IMR-90 (cell line): Measurements from ENCODE around the gene CSF1. TPM values are rescaled to one million over a fixed set of nuclear protein-coding genes. Genes with fewer than 3 reads are reported as not detected.

Source experiments
- ATAC-seq: fragments of 200-7000 bp; cut with Tn5 transposase; 2 replicates; pipeline ENCODE4 v1.9.1; 2020; ENCODE audit warnings: low read depth, mild to moderate bottlenecking, moderate library complexity
- BruUV-seq: library from RNA; stranded (reverse); fragments of 400-500 nt; replicated peaks from 2 replicates; lab custom pipeline; 2021; lab: Mats Ljungman, UMichigan
- CTCF ChIA-PET: fragments of 300-600 bp; formaldehyde crosslinking; extraction: SDS; loops from one replicate; lab custom pipeline; 2021; ENCODE audit warnings: antibody characterized with exemption; lab: Yijun Ruan, JAX
- POLR2A ChIA-PET: fragments of 300-600 bp; sonication (Branson Sonifier 250); formaldehyde crosslinking; loops from one replicate; lab custom pipeline; 2022; ENCODE audit warnings: antibody characterized with exemption; ENCODE audit not compliant: unreplicated experiment; lab: Charles Lee
- DNase-seq: peaks from one replicate; pipeline ENCODE4 v3.0.0; 2013
- H2AFZ ChIP-seq: replicated peaks from 2 replicates; pipeline ENCODE3; 2013; ENCODE audit warnings: low read length, mild to moderate bottlenecking; ENCODE audit not compliant: poor library complexity
- H2AK5ac ChIP-seq: 2 replicates; pipeline ENCODE4 v1.6.1; 2013; ENCODE audit warnings: low read depth, low read length, inconsistent platforms
- H2AK9ac ChIP-seq: replicated peaks from 2 replicates; pipeline ENCODE3; 2013; ENCODE audit warnings: mild to moderate bottlenecking, low read depth, low read length, moderate library complexity; ENCODE audit not compliant: poor library complexity
- H2BK120ac ChIP-seq: 2 replicates; pipeline ENCODE4 v1.6.1; 2013; ENCODE audit warnings: low read depth, low read length, inconsistent platforms
- H2BK15ac ChIP-seq: 3 replicates; pipeline ENCODE4 v1.6.1; 2013; ENCODE audit warnings: low read depth, low read length, inconsistent platforms
- H2BK20ac ChIP-seq: 2 replicates; pipeline ENCODE4 v1.6.1; 2013; ENCODE audit warnings: low read depth, mild to moderate bottlenecking, inconsistent platforms, low read length, moderate library complexity
- H2BK5ac ChIP-seq: 2 replicates; pipeline ENCODE4 v1.6.1; 2013; ENCODE audit warnings: mild to moderate bottlenecking, low read depth, low read length, inconsistent platforms; ENCODE audit not compliant: poor library complexity, severe bottlenecking
- H3K14ac ChIP-seq: replicated peaks from 2 replicates; pipeline ENCODE4 v1.6.1; 2013; ENCODE audit warnings: low read depth, low read length, inconsistent platforms
- H3K18ac ChIP-seq: 2 replicates; pipeline ENCODE4 v1.6.1; 2013; ENCODE audit warnings: low read depth, low read length, control low read depth
- H3K23ac ChIP-seq: 2 replicates; pipeline ENCODE4 v1.6.1; 2013; ENCODE audit warnings: low read depth, low read length, inconsistent platforms
- H3K27ac ChIP-seq: 2 replicates; pipeline ENCODE4 v1.5.1; 2013; ENCODE audit warnings: mild to moderate bottlenecking, control low read depth, low read length; ENCODE audit not compliant: insufficient read depth
- H3K27me3 ChIP-seq: 2 replicates; pipeline ENCODE4 v1.6.1; 2013; ENCODE audit warnings: low read length; ENCODE audit not compliant: control insufficient read depth, insufficient read depth
- H3K36me3 ChIP-seq: 2 replicates; pipeline ENCODE4 v1.6.1; 2013; ENCODE audit warnings: low read length, mixed read lengths; ENCODE audit not compliant: control insufficient read depth, insufficient read depth
- H3K4ac ChIP-seq: 2 replicates; pipeline ENCODE4 v1.6.1; 2013; ENCODE audit warnings: low read depth, low read length, inconsistent platforms
- H3K4me1 ChIP-seq: 2 replicates; pipeline ENCODE4 v1.6.1; 2013; ENCODE audit warnings: low read length, mixed read lengths; ENCODE audit not compliant: control insufficient read depth, insufficient read depth
- H3K4me2 ChIP-seq: 2 replicates; pipeline ENCODE4 v1.6.1; 2013; ENCODE audit warnings: low read depth, mild to moderate bottlenecking, control low read depth, low read length, moderate library complexity
- H3K4me3 ChIP-seq: 2 replicates; pipeline ENCODE4 v1.5.1; 2013; ENCODE audit warnings: low read depth, mild to moderate bottlenecking, control low read depth, low read length, moderate library complexity; ENCODE audit not compliant: insufficient read depth
- H3K56ac ChIP-seq: 2 replicates; pipeline ENCODE4 v1.6.1; 2013; ENCODE audit warnings: low read length, inconsistent platforms; ENCODE audit not compliant: insufficient read depth; ENCODE audit errors: extremely low read depth
- H3K79me1 ChIP-seq, 2 experiments: 2 replicates each; pipeline ENCODE4 v1.6.1; 2013; ENCODE audit warnings: low read length in 2 of 2, inconsistent platforms in 1 of 2, low read depth in 1 of 2
- H3K9ac ChIP-seq: 2 replicates; pipeline ENCODE4 v1.6.1; 2013; ENCODE audit warnings: low read depth, low read length, control low read depth
- H3K9me1 ChIP-seq: 2 replicates; pipeline ENCODE4 v1.6.1; 2013; ENCODE audit warnings: low read length, inconsistent platforms; ENCODE audit not compliant: insufficient read depth
- H3K9me3 ChIP-seq: 2 replicates; pipeline ENCODE4 v1.6.1; 2013; ENCODE audit warnings: low read length; ENCODE audit not compliant: control insufficient read depth, insufficient read depth
- H4K20me1 ChIP-seq: 2 replicates; pipeline ENCODE4 v1.6.1; 2013; ENCODE audit warnings: low read length, inconsistent platforms; ENCODE audit not compliant: insufficient read depth
- H4K5ac ChIP-seq: 2 replicates; pipeline ENCODE4 v1.6.1; 2013; ENCODE audit warnings: mild to moderate bottlenecking, low read depth, low read length, control low read depth
- H4K8ac ChIP-seq, 2 experiments: 2 replicates each; pipeline ENCODE4 v1.6.1; 2013; ENCODE audit warnings: low read depth in 2 of 2, low read length in 2 of 2, control low read depth in 1 of 2, inconsistent platforms in 1 of 2
- H4K91ac ChIP-seq: 2 replicates; pipeline ENCODE4 v1.6.1; 2013; ENCODE audit warnings: low read depth, low read length, inconsistent platforms; ENCODE audit not compliant: insufficient read depth
- CHD1 ChIP-seq: IDR thresholded peaks from 2 replicates; pipeline ENCODE4 v1.6.1; 2012; ENCODE audit warnings: low read depth, low read length, improper control_type of control experiment
- NFE2L2 ChIP-seq: fragments of 150-350 bp; IDR thresholded peaks from 2 replicates; pipeline ENCODE4 v1.6.1; 2016; ENCODE audit warnings: low read depth, mild to moderate bottlenecking, low read length
- POLR2A ChIP-seq: IDR thresholded peaks from 2 replicates; pipeline ENCODE4 v1.6.1; 2012; ENCODE audit warnings: mild to moderate bottlenecking, low read depth, low read length
- WGBS, 2 experiments: methylation state at CpG; one replicate each; pipeline versions ENCODE4 v1.1.5 to v1.1.7; 2013; ENCODE audit warnings: missing lambda C conversion rate in 2 of 2; ENCODE audit not compliant: insufficient read length in 1 of 2; ENCODE audit errors: extremely low coverage in 2 of 2; 5-methylcytosine and 5-hydroxymethylcytosine counted together
- dilution Hi-C: fragments of 300-500 bp; cut with HindIII; formaldehyde crosslinking; loops from one replicate; pipeline ENCODE4 v1.14.3; 2018; ENCODE audit warnings: low sequenced_read_pairs; ENCODE audit not compliant: unreplicated experiment
- in situ Hi-C: fragments of 300-500 bp; cut with MboI; formaldehyde crosslinking; loops from 3 replicates; pipeline ENCODE4 v1.14.3; 2019; ENCODE audit warnings: low sequenced_read_pairs, inconsistent platforms, mixed read lengths
- intact Hi-C: fragments of 100-400 bp; cut with micrococcal nuclease; formaldehyde crosslinking; loops from 2 replicates; pipeline ENCODE4 v1.10.0; 2022
- polyA plus RNA-seq, 3 experiments: library from polyadenylated mRNA; depleted of rRNA; stranded (reverse); fragments of >200 nt; gene quantifications; 2 replicates each; pipeline ENCODE4 v1.2.3, GENCODE V29; 2012; ENCODE audit warnings: low replicate concordance in 1 of 3
- total RNA-seq: library from RNA; depleted of rRNA; stranded (reverse); fragments of >200 nt; gene quantifications from 2 replicates; pipeline ENCODE4 v1.2.3, GENCODE V29; 2012
- TF ChIP-seq, protein P1 (sequence below): conservative IDR thresholded peaks from 2 replicates; pipeline ENCODE4 v1.5.1; 2012; ENCODE audit warnings: mild to moderate bottlenecking, low read depth, low read length, improper control_type of control experiment

The CSF1 gene
- total and polyA plus RNA-seq, 2 of the 4 experiments (the other 2 are of a cell fraction), result 14.3 to 22.0 TPM

DNA sequence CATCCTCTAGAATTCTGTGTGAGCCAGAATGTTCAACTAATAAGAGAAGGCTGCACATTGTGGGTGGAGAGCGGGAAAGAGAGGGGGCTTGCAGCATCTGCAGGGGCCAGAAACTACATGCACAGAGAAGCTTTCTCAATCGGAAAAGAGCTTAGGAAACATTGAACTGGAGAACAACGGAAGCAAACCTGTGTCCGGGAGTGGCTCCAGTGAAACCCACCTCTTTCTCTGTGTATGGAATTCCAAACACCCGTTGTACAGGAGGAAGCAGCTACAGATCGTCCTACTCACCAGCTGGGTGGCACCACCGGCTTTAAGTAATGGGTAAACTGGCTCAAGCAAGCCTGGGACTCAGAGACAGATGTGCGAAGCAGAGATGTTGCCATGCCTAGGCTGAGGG lies 14.0 kb upstream of the CSF1 start:
- ATAC-seq (no peak), DNase-seq (no peak)
- H3K9me3 ChIP-seq, result no peaks in the 10 kb centered on the region
- H3K9me1 ChIP-seq, result peaks cover 27% of the 10 kb centered on the region
- no peak overlapping the region for H3K4me3 ChIP-seq
- 92% methylated on average over 2 of the region's 8 CpGs; no CpG with 5 or more reads in 1 of the 2 experiments for WGBS, 2 experiments
- dilution Hi-C loops (no loop called here), in situ Hi-C loops (no loop called here), intact Hi-C loops (no loop called here)
- H3K27me3 ChIP-seq, result no peaks in the 10 kb centered on the region
- peak overlapping the region in 1 of 2 experiments; percentile 86; a peak in 2 of 4 replicates for H4K8ac ChIP-seq
- ChIA-PET CTCF (no interaction called here), POLR2A (no interaction called here)
- no peak overlapping the region for H3K4me2 ChIP-seq
- H3K36me3 ChIP-seq, result no peaks in the 10 kb centered on the region
- peak overlapping the region; percentile 97; the same call in 1 of the 3 replicates for H2BK15ac ChIP-seq
- peak overlapping the region; percentile 34 for H3K14ac ChIP-seq
- peak overlapping the region; percentile 22; the same call in 1 of the 2 replicates for H3K23ac ChIP-seq
- peaks cover 14% of the 10 kb centered on the region for H3K4me1 ChIP-seq
- H4K91ac ChIP-seq, result peak overlapping the region; percentile 89; the same call in 1 of the 2 replicates
- BruUV-seq, result no TSS peak
- no peak overlapping the region for H2BK5ac ChIP-seq
- H4K5ac ChIP-seq, result peak overlapping the region; percentile 83
- TF ChIP-seq CHD1 (no peak), POLR2A (no peak), NFE2L2 (no peak)
- TF ChIP-seq, protein P1, sequence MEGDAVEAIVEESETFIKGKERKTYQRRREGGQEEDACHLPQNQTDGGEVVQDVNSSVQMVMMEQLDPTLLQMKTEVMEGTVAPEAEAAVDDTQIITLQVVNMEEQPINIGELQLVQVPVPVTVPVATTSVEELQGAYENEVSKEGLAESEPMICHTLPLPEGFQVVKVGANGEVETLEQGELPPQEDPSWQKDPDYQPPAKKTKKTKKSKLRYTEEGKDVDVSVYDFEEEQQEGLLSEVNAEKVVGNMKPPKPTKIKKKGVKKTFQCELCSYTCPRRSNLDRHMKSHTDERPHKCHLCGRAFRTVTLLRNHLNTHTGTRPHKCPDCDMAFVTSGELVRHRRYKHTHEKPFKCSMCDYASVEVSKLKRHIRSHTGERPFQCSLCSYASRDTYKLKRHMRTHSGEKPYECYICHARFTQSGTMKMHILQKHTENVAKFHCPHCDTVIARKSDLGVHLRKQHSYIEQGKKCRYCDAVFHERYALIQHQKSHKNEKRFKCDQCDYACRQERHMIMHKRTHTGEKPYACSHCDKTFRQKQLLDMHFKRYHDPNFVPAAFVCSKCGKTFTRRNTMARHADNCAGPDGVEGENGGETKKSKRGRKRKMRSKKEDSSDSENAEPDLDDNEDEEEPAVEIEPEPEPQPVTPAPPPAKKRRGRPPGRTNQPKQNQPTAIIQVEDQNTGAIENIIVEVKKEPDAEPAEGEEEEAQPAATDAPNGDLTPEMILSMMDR, result no peak
- H2AK9ac ChIP-seq, result no peak overlapping the region
- H2BK20ac ChIP-seq, result peak overlapping the region; percentile 79; the same call in 1 of the 2 replicates
- H3K56ac ChIP-seq, result no peak overlapping the region
- H2BK120ac ChIP-seq, result peak overlapping the region; percentile 93; the same call in 1 of the 2 replicates
- H3K18ac ChIP-seq, result no peak overlapping the region
- H4K20me1 ChIP-seq, result no peaks in the 10 kb centered on the region
- peak overlapping the region; percentile 91 for H3K4ac ChIP-seq
- no peak overlapping the region for H3K27ac ChIP-seq
- peak overlapping the region; percentile 84 for H2AFZ ChIP-seq
- peak overlapping the region; percentile 96 for H2AK5ac ChIP-seq
- peaks cover 0 to 2% of the 10 kb centered on the region in 2 experiments; a peak in 1 of 4 replicates for H3K79me1 ChIP-seq
- no peak overlapping the region for H3K9ac ChIP-seq
